ENCODE data around the gene GNMT. TPM values are rescaled to one million over a fixed set of nuclear protein-coding genes. Genes with fewer than 3 reads are reported as not detected.
"Not testable (repeated sequence)": the region's sequence is repeated elsewhere in the genome, so short reads cannot be mapped to it uniquely, and the experiment has no call there.

GNMT gene
- total RNA-seq, 4 donors from 2014 or later = 0.79 to 3.7 TPM; not detected in 2

DNA sequence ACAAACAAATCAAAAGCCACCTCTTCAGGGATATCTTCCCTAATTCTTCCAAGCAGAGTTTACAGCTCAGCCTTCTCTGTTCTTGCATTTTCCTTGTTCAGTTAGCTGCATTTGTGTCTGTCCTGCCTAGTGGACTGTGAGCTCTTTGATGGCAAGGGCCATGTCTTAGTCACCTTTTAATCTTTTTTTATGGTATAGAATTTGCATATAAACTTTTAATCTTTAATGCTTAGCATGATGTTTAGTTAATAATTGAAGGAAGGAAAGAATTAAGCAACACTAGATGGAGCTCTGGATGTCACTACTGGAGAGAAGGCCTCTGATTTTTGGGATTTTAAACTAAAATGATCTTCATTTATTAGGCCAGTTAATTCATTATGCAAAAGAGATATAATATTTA is 36.0 kb downstream of the GNMT start:
- no peak for TF ChIP-seq POLR2A (IDR thresholded peaks at IDR 0.05)
- TF ChIP-seq EP300 (IDR thresholded peaks at IDR 0.05) = no peak
- no peak for TF ChIP-seq POLR2AphosphoS5 (IDR thresholded peaks at IDR 0.05)
- TF ChIP-seq, protein P1, sequence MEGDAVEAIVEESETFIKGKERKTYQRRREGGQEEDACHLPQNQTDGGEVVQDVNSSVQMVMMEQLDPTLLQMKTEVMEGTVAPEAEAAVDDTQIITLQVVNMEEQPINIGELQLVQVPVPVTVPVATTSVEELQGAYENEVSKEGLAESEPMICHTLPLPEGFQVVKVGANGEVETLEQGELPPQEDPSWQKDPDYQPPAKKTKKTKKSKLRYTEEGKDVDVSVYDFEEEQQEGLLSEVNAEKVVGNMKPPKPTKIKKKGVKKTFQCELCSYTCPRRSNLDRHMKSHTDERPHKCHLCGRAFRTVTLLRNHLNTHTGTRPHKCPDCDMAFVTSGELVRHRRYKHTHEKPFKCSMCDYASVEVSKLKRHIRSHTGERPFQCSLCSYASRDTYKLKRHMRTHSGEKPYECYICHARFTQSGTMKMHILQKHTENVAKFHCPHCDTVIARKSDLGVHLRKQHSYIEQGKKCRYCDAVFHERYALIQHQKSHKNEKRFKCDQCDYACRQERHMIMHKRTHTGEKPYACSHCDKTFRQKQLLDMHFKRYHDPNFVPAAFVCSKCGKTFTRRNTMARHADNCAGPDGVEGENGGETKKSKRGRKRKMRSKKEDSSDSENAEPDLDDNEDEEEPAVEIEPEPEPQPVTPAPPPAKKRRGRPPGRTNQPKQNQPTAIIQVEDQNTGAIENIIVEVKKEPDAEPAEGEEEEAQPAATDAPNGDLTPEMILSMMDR (IDR thresholded peaks at IDR 0.05) = no peak
- peaks cover 3% of the 10 kb centered on the region for H3K36me3 ChIP-seq
- no peaks in the 10 kb centered on the region for H3K27me3 ChIP-seq
- H3K4me1 ChIP-seq = no peaks in the 10 kb centered on the region
- H3K27ac ChIP-seq = no peak overlapping the region
- DNase-seq (ENCODE audit: low spot score in 2 of 2) = no peak
- H3K9me3 ChIP-seq = no peaks in the 10 kb centered on the region
- no peak overlapping the region for H3K4me3 ChIP-seq

DNA sequence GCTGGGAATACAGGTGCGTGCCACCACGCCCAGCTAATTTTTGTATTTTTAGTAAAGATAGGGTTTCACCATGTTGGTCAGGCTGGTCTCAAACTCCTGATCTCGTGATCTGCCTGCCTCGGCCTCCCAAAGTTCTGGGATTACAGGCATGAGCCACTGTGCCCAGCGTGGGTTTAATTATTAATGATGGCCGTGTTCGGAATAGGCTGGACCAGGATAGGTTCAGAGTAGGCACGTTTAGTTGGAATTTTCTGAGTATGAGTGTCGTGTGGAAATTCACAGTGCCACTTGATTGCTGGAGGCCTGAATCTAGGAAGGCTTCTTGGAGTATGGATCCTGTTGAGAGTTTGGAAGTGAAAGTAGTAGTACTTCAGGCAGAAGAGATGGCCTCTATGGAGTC is 37.7 kb downstream of the GNMT start:
- H3K36me3 ChIP-seq; DNase-seq (ENCODE audit: low spot score in 2 of 2); H3K27me3 ChIP-seq; H3K4me3 ChIP-seq; H3K4me1 ChIP-seq; H3K9me3 ChIP-seq; H3K27ac ChIP-seq: not testable (repeated sequence)
- 94% methylated on average over 9 of the region's 9 CpGs for WGBS

DNA sequence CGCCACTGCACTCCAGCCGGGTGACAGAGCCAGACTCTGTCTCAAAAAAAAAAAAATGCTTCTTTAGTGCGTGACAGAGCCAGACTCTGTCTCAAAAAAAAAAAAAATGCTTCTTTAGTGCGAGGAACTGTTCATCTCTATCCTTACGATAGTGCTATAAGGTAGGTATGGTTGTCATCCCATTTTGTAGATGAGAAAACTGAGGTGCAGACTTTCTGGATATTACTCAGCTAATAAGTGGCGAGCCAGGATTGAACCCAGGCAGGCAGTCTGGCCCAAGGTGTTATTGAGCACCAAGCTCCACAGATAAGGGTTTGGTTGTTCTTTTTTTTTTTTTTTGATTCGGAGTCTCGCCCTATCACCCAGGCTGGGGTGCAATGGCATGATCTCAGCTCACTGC is 41.3 kb downstream of the GNMT start:
- Histone ChIP-seq H3K36me3 (peaks cover 17% of the 10 kb centered on the region), H3K4me3 (no peak overlapping the region), H3K27ac (no peak overlapping the region), H3K9me3 (no peaks in the 10 kb centered on the region), H3K27me3 (no peaks in the 10 kb centered on the region), H3K4me1 (no peaks in the 10 kb centered on the region)
- TF ChIP-seq, protein P1 (IDR thresholded peaks at IDR 0.05) = no peak
- TF ChIP-seq EP300 (IDR thresholded peaks at IDR 0.05) (no peak), POLR2A (IDR thresholded peaks at IDR 0.05) (no peak), POLR2AphosphoS5 (IDR thresholded peaks at IDR 0.05) (no peak)
- no peak for DNase-seq (ENCODE audit: low spot score in 2 of 2)
- WGBS = 97% methylated on average over 8 of the region's 8 CpGs

DNA sequence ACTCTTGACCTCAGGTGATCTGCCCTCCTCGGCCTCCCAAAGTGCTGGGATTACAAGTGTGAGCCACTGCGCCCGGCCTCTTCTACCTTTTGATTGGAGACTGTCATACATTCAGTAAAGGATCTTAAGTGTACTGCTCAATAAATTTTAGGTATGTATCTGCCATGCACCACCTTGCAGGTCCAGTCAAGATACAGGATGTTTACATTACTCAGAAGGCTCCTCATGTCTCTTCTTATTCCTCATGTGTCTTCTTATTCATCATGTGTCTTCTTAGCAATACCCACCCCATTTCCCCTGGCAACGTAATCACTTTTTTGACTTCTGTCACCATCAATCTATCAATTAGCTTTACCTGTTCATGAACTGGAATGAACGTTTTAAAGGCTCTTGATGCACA is 45.3 kb downstream of the GNMT start:
- Histone ChIP-seq H3K36me3 (peaks cover 54% of the 10 kb centered on the region), H3K27me3 (no peaks in the 10 kb centered on the region), H3K9me3 (no peaks in the 10 kb centered on the region), H3K4me3 (no peak overlapping the region), H3K27ac (no peak overlapping the region), H3K4me1 (no peaks in the 10 kb centered on the region)
- no peak for TF ChIP-seq EP300 (IDR thresholded peaks at IDR 0.05)
- TF ChIP-seq, protein P1 (IDR thresholded peaks at IDR 0.05) = no peak
- DNase-seq (ENCODE audit: low spot score in 2 of 2) = no peak
- 95% methylated on average over 5 of the region's 5 CpGs for WGBS

DNA sequence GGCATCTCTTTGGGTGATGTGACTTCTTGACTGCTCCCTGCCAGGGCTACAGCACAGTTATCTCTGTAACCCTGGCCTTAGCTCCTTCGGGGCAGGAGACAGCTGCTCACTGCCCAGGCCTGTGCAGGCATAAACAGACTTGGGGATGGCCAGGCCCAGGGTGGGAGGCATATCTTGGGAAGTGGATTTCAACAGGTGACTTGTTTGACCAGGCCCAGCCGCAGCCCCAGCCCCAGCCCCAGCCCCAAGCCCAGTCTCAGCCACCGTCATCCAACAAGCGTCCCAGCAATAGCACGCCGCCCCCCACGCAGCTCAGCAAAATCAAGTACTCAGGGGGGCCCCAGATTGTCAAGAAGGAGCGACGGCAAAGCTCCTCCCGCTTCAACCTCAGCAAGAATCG is 45.7 kb downstream of the GNMT start:
- no peak for DNase-seq (ENCODE audit: low spot score in 2 of 2)
- H3K4me1 ChIP-seq = no peaks in the 10 kb centered on the region
- no peak overlapping the region for H3K4me3 ChIP-seq
- no peak overlapping the region for H3K27ac ChIP-seq
- TF ChIP-seq POLR2A (IDR thresholded peaks at IDR 0.05) (no peak), EP300 (IDR thresholded peaks at IDR 0.05) (no peak), POLR2AphosphoS5 (IDR thresholded peaks at IDR 0.05) (no peak)
- TF ChIP-seq, protein P1 (IDR thresholded peaks at IDR 0.05) = no peak
- no peaks in the 10 kb centered on the region for H3K9me3 ChIP-seq
- 96% methylated on average over 9 of the region's 11 CpGs for WGBS
- no peaks in the 10 kb centered on the region for H3K27me3 ChIP-seq
- H3K36me3 ChIP-seq = peaks cover 58% of the 10 kb centered on the region

DNA sequence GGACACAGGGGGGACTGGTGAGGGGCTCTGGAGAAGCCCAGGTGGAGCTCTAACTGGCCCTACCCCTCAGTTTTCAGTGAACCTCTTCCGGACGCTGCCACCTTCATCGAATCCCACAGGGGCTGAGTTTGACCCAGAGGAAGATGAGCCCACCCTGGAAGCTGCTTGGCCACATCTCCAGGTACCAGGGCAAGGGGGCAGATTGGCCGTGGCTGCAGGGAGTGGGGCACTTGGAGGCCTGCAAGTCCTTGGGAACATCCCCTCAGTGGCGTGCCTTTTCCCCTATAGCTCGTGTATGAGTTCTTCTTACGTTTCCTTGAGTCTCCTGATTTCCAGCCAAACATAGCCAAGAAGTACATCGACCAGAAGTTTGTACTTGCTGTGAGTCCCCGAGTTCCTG is 46.6 kb downstream of the GNMT start:
- Histone ChIP-seq H3K27me3 (no peaks in the 10 kb centered on the region), H3K27ac (no peak overlapping the region), H3K36me3 (peaks cover 62% of the 10 kb centered on the region), H3K4me1 (peaks cover 4% of the 10 kb centered on the region), H3K4me3 (no peak overlapping the region), H3K9me3 (no peaks in the 10 kb centered on the region)
- WGBS = 90% methylated on average over 9 of the region's 9 CpGs
- DNase-seq (ENCODE audit: low spot score in 2 of 2) = no peak
- TF ChIP-seq, protein P1 (IDR thresholded peaks at IDR 0.05) = no peak
- TF ChIP-seq POLR2A (IDR thresholded peaks at IDR 0.05) (no peak), EP300 (IDR thresholded peaks at IDR 0.05) (no peak), POLR2AphosphoS5 (IDR thresholded peaks at IDR 0.05) (no peak)

Data from suprapubic skin (tissue), 4 donors.